ENCODE data around the gene MMP24.
"Not testable (repeated sequence)": the region's sequence is repeated elsewhere in the genome, so short reads cannot be mapped to it uniquely, and the experiment has no call there.

Gene MMP24

GRCh38 chr20:35262321-35262720, 35.8 kb downstream of the MMP24 start:
- DNase-seq, result not testable (repeated sequence)

- DNase-seq, result not testable (repeated sequence)
These were observed 36.4 kb downstream of the MMP24 start for GRCh38 chr20:35262731-35263531.

GRCh38 chr20:35263532-35264341, 37.2 kb downstream of the MMP24 start:
- DNase-seq, result no peak

- DNase-seq, result no peak
These were observed 38.3 kb downstream of the MMP24 start for GRCh38 chr20:35264755-35265154.

- DNase-seq, result no peak
These were observed 40.6 kb downstream of the MMP24 start for GRCh38 chr20:35267092-35267491.

- no peak for DNase-seq
These were observed 42.7 kb downstream of the MMP24 start for GRCh38 chr20:35269055-35269781.

- no peak for DNase-seq
These were observed 43.8 kb downstream of the MMP24 start for GRCh38 chr20:35270021-35270902.

- no peak for DNase-seq
These were observed 44.8 kb downstream of the MMP24 start for GRCh38 chr20:35271073-35271882.

GRCh38 chr20:35271904-35272303, 45.4 kb downstream of the MMP24 start:
- DNase-seq, result no peak

GRCh38 chr20:35273449-35274171, 47.1 kb downstream of the MMP24 start:
- DNase-seq, result no peak

- no peak for DNase-seq
These were observed 47.9 kb downstream of the MMP24 start for GRCh38 chr20:35274172-35275092.

GRCh38 chr20:35275741-35276251, 49.3 kb downstream of the MMP24 start:
- DNase-seq, result no peak

GRCh38 chr20:35276408-35276807, 49.9 kb downstream of the MMP24 start:
- DNase-seq, result no peak

GRCh38 chr20:35277127-35277526, 50.6 kb downstream of the MMP24 start:
- DNase-seq, result no peak

GRCh38 chr20:35277531-35278395, 51.3 kb downstream of the MMP24 start, which contains the start of gene MMP24OS:
MMP24OS (minus strand) TSS chr20:35278122; CDS start chr20:35277929, 193 bp downstream.
- peak; percentile 78 for DNase-seq

GRCh38 chr20:35279040-35279439, 52.5 kb downstream of the MMP24 start:
- no peak for DNase-seq

- no peak for DNase-seq
These were observed 53.2 kb downstream of the MMP24 start for GRCh38 chr20:35279533-35280174.

- DNase-seq, result no peak
These were observed 54.0 kb downstream of the MMP24 start for GRCh38 chr20:35280523-35280922.

Data from NCI-H1417 treated with DMSO at 0.1 percent for 48 hours (cell line).